Measurements from ENCODE around the gene CHCHD2. TPM values are rescaled to one million over a fixed set of nuclear protein-coding genes. Genes with fewer than 3 reads are reported as not detected.
"Not testable (repeated sequence)": the region's sequence is repeated elsewhere in the genome, so short reads cannot be mapped to it uniquely, and the experiment has no call there.

The CHCHD2 gene
- total RNA-seq, 4 donors from 2014 or later = 347 to 507 (median 416) TPM

DNA sequence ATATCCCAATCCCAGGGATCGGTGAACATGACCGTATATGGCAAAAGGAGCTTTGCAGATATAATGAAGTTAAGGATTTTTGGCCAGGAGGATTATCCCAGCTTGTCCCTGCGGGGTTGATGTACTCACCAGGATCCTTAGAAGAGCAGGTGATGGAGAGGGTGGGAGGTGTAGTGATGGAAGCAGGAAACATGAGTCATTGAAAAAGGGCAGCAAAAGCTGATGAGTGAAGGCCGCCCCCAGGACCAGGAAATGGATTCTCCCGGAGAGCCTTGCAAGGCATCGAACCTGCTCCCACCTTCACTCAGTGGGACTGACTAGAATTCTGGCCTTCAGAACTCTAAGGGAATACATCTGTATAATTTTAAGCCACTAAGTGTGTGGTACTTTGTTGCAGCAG is 15.2 kb upstream of the CHCHD2 start:
- Histone ChIP-seq H3K36me3 (no peaks in the 10 kb centered on the region), H3K9me3 (no peaks in the 10 kb centered on the region), H3K4me1 (peaks cover 4 to 14% of the 10 kb centered on the region in 2 donors), H3K27me3 (no peaks in the 10 kb centered on the region), H3K27ac (no peak overlapping the region), H3K4me3 (replicated peaks in 1 of 3) (no peak overlapping the region)
- TF ChIP-seq, protein P1, sequence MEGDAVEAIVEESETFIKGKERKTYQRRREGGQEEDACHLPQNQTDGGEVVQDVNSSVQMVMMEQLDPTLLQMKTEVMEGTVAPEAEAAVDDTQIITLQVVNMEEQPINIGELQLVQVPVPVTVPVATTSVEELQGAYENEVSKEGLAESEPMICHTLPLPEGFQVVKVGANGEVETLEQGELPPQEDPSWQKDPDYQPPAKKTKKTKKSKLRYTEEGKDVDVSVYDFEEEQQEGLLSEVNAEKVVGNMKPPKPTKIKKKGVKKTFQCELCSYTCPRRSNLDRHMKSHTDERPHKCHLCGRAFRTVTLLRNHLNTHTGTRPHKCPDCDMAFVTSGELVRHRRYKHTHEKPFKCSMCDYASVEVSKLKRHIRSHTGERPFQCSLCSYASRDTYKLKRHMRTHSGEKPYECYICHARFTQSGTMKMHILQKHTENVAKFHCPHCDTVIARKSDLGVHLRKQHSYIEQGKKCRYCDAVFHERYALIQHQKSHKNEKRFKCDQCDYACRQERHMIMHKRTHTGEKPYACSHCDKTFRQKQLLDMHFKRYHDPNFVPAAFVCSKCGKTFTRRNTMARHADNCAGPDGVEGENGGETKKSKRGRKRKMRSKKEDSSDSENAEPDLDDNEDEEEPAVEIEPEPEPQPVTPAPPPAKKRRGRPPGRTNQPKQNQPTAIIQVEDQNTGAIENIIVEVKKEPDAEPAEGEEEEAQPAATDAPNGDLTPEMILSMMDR (IDR thresholded peaks at IDR 0.05) = no peak
- TF ChIP-seq POLR2A (IDR thresholded peaks at IDR 0.05) = no peak
- 90 to 91% methylated on average over 6 of the region's 6 CpGs for WGBS, 2 donors
- no peak for DNase-seq
- intact Hi-C loops (cut with DNase I) = no loop called here

DNA sequence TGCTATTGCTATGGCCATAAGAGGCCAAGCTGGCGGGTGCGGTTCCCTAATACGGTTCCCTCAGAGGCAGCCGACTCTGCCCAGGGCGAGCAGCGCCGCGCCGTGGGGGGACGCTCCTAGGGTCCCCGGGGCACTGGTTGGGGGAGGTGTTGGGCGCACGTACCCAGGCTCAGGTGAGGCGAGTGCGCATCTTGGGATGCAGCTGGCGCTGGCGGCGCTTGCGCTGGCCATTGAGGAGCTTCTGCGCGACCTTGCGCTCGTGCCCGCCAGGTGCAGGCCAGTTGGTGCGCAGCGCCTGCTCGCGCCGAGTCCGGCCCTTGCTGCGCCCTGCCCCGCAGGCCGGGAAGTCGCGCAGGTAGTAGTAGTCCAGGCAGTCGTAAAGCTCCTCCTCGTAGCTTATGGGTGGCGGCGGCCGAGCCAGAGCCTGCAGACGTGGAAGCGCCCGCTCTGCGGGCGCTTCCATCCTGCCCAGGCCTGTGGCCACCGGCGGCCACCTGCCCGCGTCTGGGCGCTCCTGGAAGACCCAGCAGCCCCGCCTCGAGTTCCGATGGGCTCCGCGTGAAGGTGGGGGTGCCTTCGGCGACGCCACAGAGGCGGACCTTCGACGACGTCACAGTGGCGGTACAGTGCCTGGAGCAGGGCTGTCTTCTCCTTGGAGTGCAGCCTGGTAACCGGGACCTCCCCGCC is 9.7 kb upstream of the CHCHD2 start, which contains the start of gene NUPR2:
Gene NUPR2, minus strand, starts transcription at position 566 of the 687 bp plus-strand sequence. Its CDS starts 103 bp downstream, at position 463.
- H3K4me3 ChIP-seq (replicated peaks in 1 of 3) = peak within 1 kb of the TSS; percentile 9 to 51 (median 36)
- TF ChIP-seq, protein P1 (IDR thresholded peaks at IDR 0.05) = peak in 1 of 6 experiments; percentile 7
- peak in 1 of 2 donors; percentile 58 for TF ChIP-seq POLR2A (IDR thresholded peaks at IDR 0.05)
- intact Hi-C loops (cut with DNase I) = no loop called here
- no peaks in the 10 kb centered on the region for H3K9me3 ChIP-seq
- H3K27ac ChIP-seq = peak within 1 kb of the TSS; percentile 36 to 67 (median 55)
- no peaks in the 10 kb centered on the region for H3K4me1 ChIP-seq
- DNase-seq = peak; percentile 72 to 79
- 4 to 13% methylated on average over 9 to 12 of the region's 65 CpGs for WGBS, 2 donors
- H3K36me3 ChIP-seq = no peaks in the 10 kb centered on the region
- no peaks in the 10 kb centered on the region for H3K27me3 ChIP-seq

DNA sequence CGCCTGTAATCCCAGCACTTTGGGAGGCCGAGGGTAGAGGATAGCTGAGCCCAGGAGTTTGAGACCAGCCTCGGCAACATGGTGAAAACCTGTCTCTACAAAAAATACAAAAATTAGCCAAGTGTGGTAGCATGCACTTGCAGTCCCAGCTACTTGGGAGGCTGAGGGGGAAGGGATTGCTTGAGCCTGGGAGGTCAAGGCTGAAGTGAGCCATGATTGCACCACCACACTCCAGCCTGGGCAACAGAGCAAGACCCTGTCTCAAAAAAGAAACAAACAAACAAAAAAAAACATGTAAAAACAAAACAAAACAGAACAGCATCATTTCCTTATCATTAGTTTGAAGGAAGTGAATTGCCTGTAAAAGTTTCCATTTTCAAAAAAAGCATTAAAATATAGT is 6.0 kb upstream of the CHCHD2 start:
- intact Hi-C loops (cut with DNase I); H3K27ac ChIP-seq: not testable (repeated sequence)
- WGBS, 2 donors = 87 to 94% methylated on average over 3 of the region's 3 CpGs

DNA sequence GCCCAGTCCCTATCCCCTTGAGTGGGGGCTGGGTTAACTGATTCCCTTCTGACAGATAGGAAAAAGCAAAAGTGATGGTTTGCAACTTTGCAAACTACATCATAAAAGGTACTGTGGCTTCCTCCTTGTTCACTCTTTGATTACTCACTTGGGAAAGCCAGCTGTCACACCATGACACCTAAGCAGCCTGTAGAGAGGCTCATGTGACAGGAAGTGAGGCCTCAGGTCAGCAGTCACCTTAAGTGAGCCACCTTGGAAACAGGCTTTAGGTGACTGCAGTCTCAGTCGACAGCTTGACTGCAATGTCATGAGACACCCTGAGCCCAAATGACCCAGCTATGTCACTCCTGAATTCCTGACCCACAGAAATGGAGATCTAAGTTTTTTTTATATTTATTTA is 4.3 kb upstream of the CHCHD2 start:
- H3K36me3 ChIP-seq = no peaks in the 10 kb centered on the region
- TF ChIP-seq, protein P1 (IDR thresholded peaks at IDR 0.05) = no peak
- no peak for TF ChIP-seq POLR2A (IDR thresholded peaks at IDR 0.05)
- H3K27me3 ChIP-seq = no peaks in the 10 kb centered on the region
- H3K9me3 ChIP-seq = no peaks in the 10 kb centered on the region
- intact Hi-C loops (cut with DNase I) = no loop called here
- peaks cover 0 to under 1% of the 10 kb centered on the region in 2 donors for H3K4me1 ChIP-seq
- H3K4me3 ChIP-seq (replicated peaks in 1 of 3) = no peak overlapping the region
- H3K27ac ChIP-seq = no peak overlapping the region
- 81 to 100% methylated on average over 1 of the region's 1 CpG for WGBS, 2 donors
- DNase-seq = no peak

More for the DNA sequence above, 6.0 kb upstream of the CHCHD2 start:
- H3K36me3 ChIP-seq; H3K4me3 ChIP-seq (replicated peaks in 1 of 3); DNase-seq; H3K4me1 ChIP-seq; H3K9me3 ChIP-seq; H3K27me3 ChIP-seq: not testable (repeated sequence)

DNA sequence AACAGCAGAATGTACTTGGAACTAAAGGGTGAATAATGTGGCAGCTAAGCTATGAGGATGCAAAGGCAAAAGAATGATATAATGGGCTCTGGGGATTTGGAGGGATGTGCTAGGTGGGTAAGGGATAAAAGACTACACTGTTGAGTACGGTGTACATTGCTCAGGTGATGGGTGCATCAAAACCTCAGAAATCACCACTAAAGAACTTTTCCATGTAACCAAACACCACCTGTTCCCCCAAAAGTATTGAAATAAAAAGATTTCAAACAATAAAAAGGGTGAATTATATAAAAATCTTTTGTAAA is 1.6 kb upstream of the CHCHD2 start:
- peaks cover 8 to 10% of the 10 kb centered on the region in 2 donors for H3K4me1 ChIP-seq
- no peak overlapping the region for H3K4me3 ChIP-seq (replicated peaks in 1 of 3)
- peaks cover 13 to 14% of the 10 kb centered on the region in 2 donors for H3K36me3 ChIP-seq
- 96 to 97% methylated on average over 1 of the region's 1 CpG for WGBS, 2 donors
- no peaks in the 10 kb centered on the region for H3K27me3 ChIP-seq
- no peak for TF ChIP-seq POLR2A (IDR thresholded peaks at IDR 0.05)
- TF ChIP-seq, protein P1 (IDR thresholded peaks at IDR 0.05) = no peak
- DNase-seq = no peak
- H3K27ac ChIP-seq = no peak overlapping the region
- H3K9me3 ChIP-seq = no peaks in the 10 kb centered on the region
- intact Hi-C loops (cut with DNase I) = no loop called here

All from thyroid gland (tissue), 4 donors.